ENCODE results near the gene STXBP5. TPM values are rescaled to one million over a fixed set of nuclear protein-coding genes. Genes with fewer than 3 reads are reported as not detected.

The STXBP5 gene
- total and polyA plus RNA-seq, 2 of the 4 experiments (the other 2 are of a cell fraction), result 13.2 to 46.4 TPM

DNA sequence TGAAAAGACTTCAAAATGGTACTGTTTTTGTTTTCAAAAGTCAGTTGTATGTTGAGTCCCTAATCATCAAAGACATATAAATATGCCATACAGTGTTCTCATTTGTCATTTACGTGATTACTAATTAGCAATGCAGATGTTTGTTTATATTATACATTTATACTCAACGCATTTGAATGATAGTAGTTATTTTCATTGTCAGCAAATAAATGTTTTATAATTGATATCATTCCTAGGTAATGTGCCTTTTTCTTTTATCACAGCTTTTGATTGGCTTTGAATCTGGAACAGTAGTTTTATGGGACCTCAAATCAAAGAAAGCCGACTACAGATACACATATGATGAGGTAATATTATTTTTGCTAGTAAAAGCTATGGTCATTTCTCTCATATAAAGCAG, 62.6 kb downstream of the STXBP5 start:
- ATAC-seq (ENCODE audit: low read depth) (no peak), DNase-seq (no peak)
- Histone ChIP-seq H2AK5ac (ENCODE audit: low read depth, low read length) (no peak overlapping the region), H3K56ac (ENCODE audit: extremely low read depth, insufficient read depth, low read length) (no peak overlapping the region), H3K27me3 (ENCODE audit: control insufficient read depth, insufficient read depth, low read length) (no peaks in the 10 kb centered on the region), H3K14ac (replicated peaks; ENCODE audit: low read depth, low read length) (no peak overlapping the region), H2BK120ac (ENCODE audit: low read depth, low read length) (no peak overlapping the region), H3K23ac (ENCODE audit: low read depth, low read length) (no peak overlapping the region), H3K36me3 (ENCODE audit: control insufficient read depth, insufficient read depth, low read length) (peaks cover 11% of the 10 kb centered on the region), H4K8ac (ENCODE audit: low read depth in 2 of 2, low read length in 2 of 2) (no peak overlapping the region), H3K79me1 (ENCODE audit: low read depth in 1 of 2, low read length in 2 of 2) (peaks cover 0 to 5% of the 10 kb centered on the region in 2 experiments; a peak in 2 of 4 replicates), H4K91ac (ENCODE audit: insufficient read depth, low read depth, low read length) (no peak overlapping the region), H2AK9ac (replicated peaks; ENCODE audit: low read depth, low read length, poor library complexity) (no peak overlapping the region), H4K5ac (ENCODE audit: low read depth, low read length) (no peak overlapping the region), H3K4me3 (ENCODE audit: insufficient read depth, low read depth, low read length) (no peak overlapping the region), H3K9me3 (ENCODE audit: control insufficient read depth, insufficient read depth, low read length) (no peaks in the 10 kb centered on the region), H3K18ac (ENCODE audit: low read depth, low read length) (no peak overlapping the region), H2BK20ac (ENCODE audit: low read depth, low read length) (no peak overlapping the region), H3K9me1 (ENCODE audit: insufficient read depth, low read length) (no peaks in the 10 kb centered on the region), H3K4ac (ENCODE audit: low read depth, low read length) (no peak overlapping the region), H3K27ac (ENCODE audit: insufficient read depth, low read length) (no peak overlapping the region), H2BK5ac (ENCODE audit: low read depth, low read length, poor library complexity, severe bottlenecking) (no peak overlapping the region), H3K9ac (ENCODE audit: low read depth, low read length) (no peak overlapping the region), H4K20me1 (ENCODE audit: insufficient read depth, low read length) (no peaks in the 10 kb centered on the region), H3K4me2 (ENCODE audit: low read depth, low read length) (no peak overlapping the region), H3K4me1 (ENCODE audit: control insufficient read depth, insufficient read depth, low read length) (no peaks in the 10 kb centered on the region; the same call in none of the 2 replicates), H2BK15ac (ENCODE audit: low read depth, low read length) (no peak overlapping the region), H2AFZ (replicated peaks; ENCODE audit: low read length, poor library complexity) (no peak overlapping the region)
- no CpG with 5 or more reads among the region's 3 CpGs for WGBS, 2 experiments (ENCODE audit: extremely low coverage in 2 of 2, insufficient read length in 1 of 2)
- POLR2A ChIA-PET (ENCODE audit: unreplicated experiment), result no interaction called here
- no TSS peak for BruUV-seq (replicated peaks)
- in situ Hi-C loops (cut with MboI; ENCODE audit: low sequenced_read_pairs) (no loop called here), dilution Hi-C loops (cut with HindIII; ENCODE audit: low sequenced_read_pairs, unreplicated experiment) (no loop called here), intact Hi-C loops (cut with micrococcal nuclease) (no loop called here)
- TF ChIP-seq MAFK (IDR thresholded peaks at IDR 0.05; ENCODE audit: low read depth, low read length), result peak; percentile 58
- TF ChIP-seq NFE2L2 (IDR thresholded peaks at IDR 0.05; ENCODE audit: low read depth, low read length), result no peak
- CTCF ChIA-PET, result no interaction called here

Measured in IMR-90 (cell line).